Measurements from ENCODE around the gene DLGAP3. TPM values are rescaled to one million over a fixed set of nuclear protein-coding genes. Genes with fewer than 3 reads are reported as not detected.

Gene DLGAP3
- total RNA-seq, 1 experiment from 2014 or later = not detected

DNA sequence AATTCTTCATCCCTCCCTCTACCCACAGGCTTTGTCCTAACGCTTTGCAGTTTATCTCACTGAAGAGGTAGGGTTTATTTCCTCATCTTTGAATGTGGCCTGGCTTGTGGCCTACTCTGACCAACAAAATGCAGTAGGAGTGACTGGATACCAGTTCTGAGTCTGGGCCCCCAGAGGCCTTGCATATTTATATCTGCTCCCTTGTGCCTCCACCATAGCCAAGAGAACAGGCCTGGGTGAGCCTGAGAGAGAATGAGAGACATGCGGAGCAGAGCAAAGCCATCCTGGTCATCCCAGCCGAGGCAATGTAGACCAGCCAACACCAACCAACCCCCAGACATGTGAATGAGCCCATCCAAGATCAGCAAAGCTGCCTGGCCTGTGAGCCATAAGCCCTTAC is 100.2 kb downstream of the DLGAP3 start:
- H3K4me1 ChIP-seq (ENCODE audit: insufficient read depth, low read length, poor library complexity, severe bottlenecking) = no peaks in the 10 kb centered on the region
- DNase-seq (ENCODE audit: low spot score) = no peak
- intact Hi-C loops (cut with micrococcal nuclease; ENCODE audit: unreplicated experiment) = no loop called here
- H3K27ac ChIP-seq (ENCODE audit: low read depth, low read length, poor library complexity, severe bottlenecking) = no peak overlapping the region
- POLR2A ChIA-PET (ENCODE audit: low non-redundant PET) = no interaction called here
- TF ChIP-seq EZH2 (IDR thresholded peaks at IDR 0.05; ENCODE audit: borderline replicate concordance, low read depth, low read length, poor library complexity, severe bottlenecking) (no peak), CTCF (conservative IDR thresholded peaks at IDR 0.05; ENCODE audit: low read depth, low read length) (no peak)
- H3K36me3 ChIP-seq (ENCODE audit: insufficient read depth, low read length, poor library complexity, severe bottlenecking) = no peaks in the 10 kb centered on the region
- H3K9me3 ChIP-seq (ENCODE audit: low read depth, low read length, poor library complexity, severe bottlenecking) = no peaks in the 10 kb centered on the region
- no TSS peak for BruUV-seq (replicated peaks)
- H3K4me3 ChIP-seq (ENCODE audit: low read depth, low read length, poor library complexity, severe bottlenecking) = no peak overlapping the region
- CTCF ChIA-PET = no interaction called here
- H3K27me3 ChIP-seq (replicated peaks; ENCODE audit: insufficient read depth, low read depth, low read length, poor library complexity) = no peaks in the 10 kb centered on the region

DNA sequence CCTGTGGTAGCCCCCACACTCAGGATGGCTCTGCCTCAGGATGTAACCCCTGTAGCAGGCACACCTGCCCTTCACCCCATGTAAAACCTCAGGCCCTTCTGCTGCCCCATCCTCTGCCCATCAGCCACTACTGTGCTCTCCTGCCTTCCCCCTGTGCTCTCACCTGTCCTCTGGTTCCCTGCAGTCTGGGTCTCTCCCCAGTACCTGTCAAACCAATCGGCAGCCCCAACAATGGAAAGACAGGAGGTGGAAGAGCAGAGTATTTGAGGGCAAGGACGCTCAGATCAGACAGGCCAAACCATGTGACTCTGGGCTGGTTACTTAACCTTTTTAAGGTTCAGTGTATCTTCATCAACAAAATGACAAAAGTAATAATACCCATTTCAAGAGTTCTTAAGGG is 100.8 kb downstream of the DLGAP3 start:
- H3K36me3 ChIP-seq (ENCODE audit: insufficient read depth, low read length, poor library complexity, severe bottlenecking) = no peaks in the 10 kb centered on the region
- CTCF ChIA-PET = no interaction called here
- TF ChIP-seq CTCF (conservative IDR thresholded peaks at IDR 0.05; ENCODE audit: low read depth, low read length) (no peak), EZH2 (IDR thresholded peaks at IDR 0.05; ENCODE audit: borderline replicate concordance, low read depth, low read length, poor library complexity, severe bottlenecking) (no peak)
- POLR2A ChIA-PET (ENCODE audit: low non-redundant PET) = no interaction called here
- H3K27me3 ChIP-seq (replicated peaks; ENCODE audit: insufficient read depth, low read depth, low read length, poor library complexity) = no peaks in the 10 kb centered on the region
- DNase-seq (ENCODE audit: low spot score) = no peak
- no peaks in the 10 kb centered on the region for H3K4me1 ChIP-seq (ENCODE audit: insufficient read depth, low read length, poor library complexity, severe bottlenecking)
- no TSS peak for BruUV-seq (replicated peaks)
- intact Hi-C loops (cut with micrococcal nuclease; ENCODE audit: unreplicated experiment) = no loop called here
- no peak overlapping the region for H3K27ac ChIP-seq (ENCODE audit: low read depth, low read length, poor library complexity, severe bottlenecking)
- H3K4me3 ChIP-seq (ENCODE audit: low read depth, low read length, poor library complexity, severe bottlenecking) = no peak overlapping the region
- H3K9me3 ChIP-seq (ENCODE audit: low read depth, low read length, poor library complexity, severe bottlenecking) = no peaks in the 10 kb centered on the region

DNA sequence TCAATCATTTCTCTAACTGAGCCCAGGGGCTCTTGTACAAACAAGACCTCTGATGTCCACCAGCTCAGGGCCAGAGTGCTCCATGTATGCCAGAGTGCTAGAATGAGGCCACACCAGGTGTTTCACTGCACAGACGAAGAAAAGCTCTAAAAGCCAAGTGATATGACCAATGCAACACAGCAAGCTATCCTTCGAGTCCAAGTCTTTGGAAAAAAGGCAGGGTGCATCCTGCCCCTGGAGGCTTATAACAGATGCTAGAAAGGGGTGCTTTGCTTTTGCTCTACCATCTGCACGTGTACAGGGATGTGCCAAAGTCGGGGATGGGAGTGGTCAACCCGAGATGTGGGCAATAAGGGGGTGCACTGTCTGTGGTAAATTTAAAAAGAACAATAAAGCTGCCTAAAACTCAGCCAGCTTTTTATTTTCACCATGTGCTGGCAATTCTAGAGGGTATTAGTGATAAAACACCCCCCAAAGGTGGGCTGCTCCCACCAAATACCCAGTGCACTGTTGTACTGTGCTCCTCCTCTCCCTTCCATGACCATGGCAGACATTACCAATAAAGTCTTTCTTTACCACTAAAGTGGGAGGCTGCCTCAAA is 102.0 kb downstream of the DLGAP3 start:
- BruUV-seq (replicated peaks) = no TSS peak
- TF ChIP-seq CTCF (conservative IDR thresholded peaks at IDR 0.05; ENCODE audit: low read depth, low read length) = no peak
- no peak for TF ChIP-seq EZH2 (IDR thresholded peaks at IDR 0.05; ENCODE audit: borderline replicate concordance, low read depth, low read length, poor library complexity, severe bottlenecking)
- Histone ChIP-seq H3K27me3 (replicated peaks; ENCODE audit: insufficient read depth, low read depth, low read length, poor library complexity) (no peaks in the 10 kb centered on the region), H3K4me3 (ENCODE audit: low read depth, low read length, poor library complexity, severe bottlenecking) (no peak overlapping the region), H3K4me1 (ENCODE audit: insufficient read depth, low read length, poor library complexity, severe bottlenecking) (no peaks in the 10 kb centered on the region), H3K9me3 (ENCODE audit: low read depth, low read length, poor library complexity, severe bottlenecking) (no peaks in the 10 kb centered on the region), H3K27ac (ENCODE audit: low read depth, low read length, poor library complexity, severe bottlenecking) (no peak overlapping the region), H3K36me3 (ENCODE audit: insufficient read depth, low read length, poor library complexity, severe bottlenecking) (no peaks in the 10 kb centered on the region)
- intact Hi-C loops (cut with micrococcal nuclease; ENCODE audit: unreplicated experiment) = no loop called here
- POLR2A ChIA-PET (ENCODE audit: low non-redundant PET) = no interaction called here
- DNase-seq (ENCODE audit: low spot score) = no peak
- CTCF ChIA-PET = no interaction called here
